ENCODE measurements around the gene HMMR.
"Not testable (repeated sequence)": the region's sequence is repeated elsewhere in the genome, so short reads cannot be mapped to it uniquely, and the experiment has no call there.

HMMR gene

GRCh38 chr5:163508753-163509152 lies 48.3 kb downstream of the HMMR start:
- no peak for DNase-seq (ENCODE audit: low read depth)

- DNase-seq (ENCODE audit: low read depth): no peak
These were observed 49.0 kb downstream of the HMMR start for GRCh38 chr5:163509291-163509951.

GRCh38 chr5:163512526-163512925 lies 52.1 kb downstream of the HMMR start:
- DNase-seq (ENCODE audit: low read depth): no peak

GRCh38 chr5:163525096-163525495 lies 64.7 kb downstream of the HMMR start:
- no peak for DNase-seq (ENCODE audit: low read depth)

- no peak for DNase-seq (ENCODE audit: low read depth)
These were observed 69.3 kb downstream of the HMMR start for GRCh38 chr5:163529698-163530097.

- no peak for DNase-seq (ENCODE audit: low read depth)
These were observed 70.8 kb downstream of the HMMR start for GRCh38 chr5:163531272-163531671.

GRCh38 chr5:163532171-163533084 lies 72.0 kb downstream of the HMMR start:
- DNase-seq (ENCODE audit: low read depth): no peak

- no peak for DNase-seq (ENCODE audit: low read depth)
These were observed 72.8 kb downstream of the HMMR start for GRCh38 chr5:163533223-163533622.

- no peak for DNase-seq (ENCODE audit: low read depth)
These were observed 74.2 kb downstream of the HMMR start for GRCh38 chr5:163534492-163535094.

- no peak for DNase-seq (ENCODE audit: low read depth)
These were observed 74.9 kb downstream of the HMMR start for GRCh38 chr5:163535290-163535689.

- DNase-seq (ENCODE audit: low read depth): not testable (repeated sequence)
These were observed 76.0 kb downstream of the HMMR start for GRCh38 chr5:163536442-163536841.

GRCh38 chr5:163540696-163541095 lies 80.3 kb downstream of the HMMR start:
- no peak for DNase-seq (ENCODE audit: low read depth)
